ENCODE measurements around the gene FHIT. TPM values are rescaled to one million over a fixed set of nuclear protein-coding genes. Genes with fewer than 3 reads are reported as not detected.

Gene FHIT
- total RNA-seq, 1 experiment from 2014 or later, result 0.34 TPM

DNA sequence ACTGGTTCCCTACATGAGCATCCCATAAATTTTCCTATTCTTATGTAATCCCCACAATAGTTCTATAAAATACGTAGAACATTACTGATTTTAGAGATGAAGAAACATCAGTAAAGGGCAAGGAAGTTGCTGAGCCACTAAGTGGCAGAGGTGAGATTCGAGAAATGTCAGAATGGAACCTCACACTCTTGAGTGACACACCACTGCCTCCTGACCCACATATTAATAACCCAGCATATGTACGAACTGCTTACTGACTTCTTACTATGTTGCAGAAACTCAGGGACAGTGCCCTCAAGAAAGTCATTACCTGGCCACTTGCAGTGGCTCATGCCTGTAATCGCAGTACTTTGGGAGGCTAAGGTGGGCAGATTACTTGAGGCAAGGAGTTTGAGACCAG lies 1022.4 kb downstream of the FHIT start:
- no peak for DNase-seq (ENCODE audit: low read depth)

DNA sequence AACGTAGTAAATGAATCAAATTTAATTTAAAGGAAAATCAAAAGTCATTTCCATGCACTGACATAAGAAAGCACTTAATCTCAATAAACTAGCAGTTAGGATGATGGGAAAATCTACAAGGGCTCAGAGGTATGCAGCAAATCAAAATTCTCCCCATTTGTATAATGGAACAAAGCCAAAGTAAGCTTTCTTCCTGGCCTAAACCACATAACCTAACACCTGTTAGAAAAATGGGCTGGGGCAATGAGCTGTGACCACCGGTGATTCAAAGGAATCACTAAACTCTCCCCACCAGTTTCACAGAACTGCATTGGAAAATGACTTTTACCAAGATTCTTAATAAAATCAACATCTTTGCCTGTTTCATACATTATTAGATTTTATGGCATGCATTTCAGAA lies 1024.3 kb downstream of the FHIT start:
- no peak for DNase-seq (ENCODE audit: low read depth)

DNA sequence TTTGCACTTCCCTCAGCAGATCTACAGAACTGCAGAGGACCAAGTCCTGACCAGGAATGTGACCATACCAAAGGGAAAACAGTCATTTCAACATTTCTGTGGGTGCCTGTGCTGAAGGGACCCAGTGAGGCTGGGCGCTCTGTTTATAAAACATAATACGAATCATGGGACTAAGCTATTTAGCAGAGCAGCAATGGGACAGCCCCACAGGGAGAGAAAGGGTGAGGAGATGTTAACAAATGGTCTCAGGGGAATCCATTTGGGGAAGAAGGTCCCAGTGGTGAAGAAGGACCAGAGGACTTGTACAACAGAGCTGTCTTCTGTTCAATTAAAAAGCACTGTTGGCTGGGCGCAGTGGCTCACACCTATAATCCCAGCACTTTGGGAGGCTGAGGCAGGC lies 1025.4 kb downstream of the FHIT start:
- DNase-seq (ENCODE audit: low read depth), result no peak

DNA sequence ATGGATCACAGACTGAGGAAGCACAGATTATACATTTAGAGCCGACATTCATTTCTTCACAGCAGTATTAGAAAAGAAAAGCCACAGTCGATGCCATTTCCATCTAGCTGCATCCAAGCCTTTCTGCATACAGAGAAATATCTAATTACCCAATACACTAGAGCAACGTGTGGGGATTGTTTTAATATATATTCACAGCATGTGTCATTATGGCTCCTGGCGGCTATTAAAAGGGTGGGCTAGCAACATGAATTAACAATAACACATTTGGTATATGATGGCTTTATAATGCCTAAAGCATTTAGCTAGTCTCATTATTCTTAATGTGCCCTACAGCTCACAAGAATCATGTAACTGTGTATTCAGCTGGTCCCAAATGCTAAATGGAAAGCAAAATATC lies 1030.5 kb downstream of the FHIT start:
- no peak for DNase-seq (ENCODE audit: low read depth)

DNA sequence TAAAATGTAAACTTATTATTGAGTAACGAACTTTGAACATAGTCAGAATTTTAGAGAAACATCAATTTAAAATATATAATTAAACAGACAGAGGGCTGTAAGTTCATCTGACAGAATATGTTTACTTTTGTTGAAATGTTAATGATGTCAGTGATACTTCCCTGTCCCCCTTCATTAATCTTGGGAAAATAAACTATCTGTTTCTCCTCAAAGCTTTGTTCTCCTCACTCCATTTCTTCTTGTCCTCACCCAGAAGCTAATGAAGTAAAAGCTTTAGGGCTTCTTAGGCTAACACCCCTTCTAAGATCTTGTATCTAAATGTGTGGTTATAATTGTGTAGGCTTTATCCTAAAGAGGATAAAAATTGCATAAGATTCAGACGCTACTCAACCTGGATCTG lies 1031.8 kb downstream of the FHIT start:
- no peak for DNase-seq (ENCODE audit: low read depth)

DNA sequence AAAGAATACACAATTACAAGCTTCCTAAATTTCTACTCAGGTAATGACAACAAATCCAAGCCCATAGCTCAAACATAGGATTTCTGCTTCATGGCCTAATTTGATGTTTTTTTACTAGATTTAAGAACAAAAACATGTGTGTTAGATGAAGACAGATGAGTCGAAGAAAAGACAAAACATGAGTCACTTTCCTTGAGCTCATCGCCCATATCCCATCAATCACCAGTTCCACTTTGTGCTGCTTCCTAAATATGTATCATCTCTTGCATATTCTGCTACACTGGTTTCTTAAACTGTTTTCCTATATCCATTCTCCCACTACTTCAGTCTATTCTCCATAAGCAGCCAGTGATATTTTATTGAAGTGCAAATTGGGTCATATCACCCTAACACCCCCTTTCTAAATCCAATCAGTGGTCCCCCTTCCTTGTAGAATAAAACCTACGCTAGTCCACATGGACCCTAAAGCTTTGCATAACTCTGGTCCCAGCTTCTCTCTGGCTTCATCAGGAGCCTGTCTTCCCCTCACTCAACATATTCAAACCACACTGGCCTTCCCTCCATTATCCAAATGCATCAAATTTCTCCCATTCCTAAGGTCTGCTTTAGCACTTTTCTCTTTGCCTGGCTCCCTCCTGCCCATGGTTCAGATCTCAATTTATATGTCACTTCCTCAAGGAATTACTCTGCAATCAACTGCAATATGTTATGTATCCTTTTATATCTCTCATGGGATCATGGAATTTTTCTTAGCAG lies 1033.9 kb downstream of the FHIT start:
- DNase-seq (ENCODE audit: low read depth), result no peak

DNA sequence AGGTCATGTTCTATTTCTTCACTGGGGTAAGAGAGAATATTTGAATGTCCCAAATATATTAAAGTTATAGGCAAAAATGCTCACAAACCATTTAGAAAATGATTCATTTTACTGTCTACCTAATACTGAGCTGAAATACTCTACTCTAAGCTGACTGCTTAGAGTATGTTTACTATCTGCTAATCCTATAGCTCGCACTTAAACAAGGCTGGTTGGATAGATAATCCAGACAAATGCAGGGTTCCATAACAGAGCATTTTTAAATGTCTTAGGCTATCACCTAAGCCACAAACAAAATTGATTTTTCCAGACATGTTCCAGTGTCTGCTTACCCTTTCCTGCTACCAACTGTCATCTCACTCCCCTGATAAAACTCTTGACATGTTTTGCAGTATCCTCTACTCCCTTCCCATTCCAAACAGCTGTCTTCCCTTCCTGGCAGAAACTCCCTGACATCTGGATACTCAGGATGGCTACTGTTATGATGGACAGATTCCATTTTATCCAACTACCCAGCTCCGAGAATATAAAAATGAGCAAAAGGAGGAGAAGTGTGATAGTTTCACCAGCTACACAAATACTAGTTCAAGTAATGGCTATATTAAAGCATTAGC lies 1034.7 kb downstream of the FHIT start:
- DNase-seq (ENCODE audit: low read depth), result no peak

DNA sequence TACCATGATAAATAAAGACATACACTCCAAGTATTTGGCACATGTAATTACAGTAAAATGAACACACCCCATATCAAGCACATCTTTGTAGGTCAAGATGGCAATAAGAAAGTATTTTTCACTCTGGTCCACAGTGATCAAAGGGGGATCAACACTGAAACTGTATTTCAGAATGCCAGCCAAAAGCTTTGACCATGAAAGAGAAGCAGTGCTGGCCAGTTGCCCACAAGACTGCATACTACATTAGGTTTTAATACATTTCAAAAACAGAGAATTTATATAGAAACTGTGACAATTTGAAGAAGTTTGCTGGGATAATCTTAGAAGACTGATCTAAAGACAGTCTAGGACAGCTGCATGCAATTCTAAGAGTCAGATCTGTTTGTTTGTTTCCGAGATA lies 1035.3 kb downstream of the FHIT start:
- no peak for DNase-seq (ENCODE audit: low read depth)

DNA sequence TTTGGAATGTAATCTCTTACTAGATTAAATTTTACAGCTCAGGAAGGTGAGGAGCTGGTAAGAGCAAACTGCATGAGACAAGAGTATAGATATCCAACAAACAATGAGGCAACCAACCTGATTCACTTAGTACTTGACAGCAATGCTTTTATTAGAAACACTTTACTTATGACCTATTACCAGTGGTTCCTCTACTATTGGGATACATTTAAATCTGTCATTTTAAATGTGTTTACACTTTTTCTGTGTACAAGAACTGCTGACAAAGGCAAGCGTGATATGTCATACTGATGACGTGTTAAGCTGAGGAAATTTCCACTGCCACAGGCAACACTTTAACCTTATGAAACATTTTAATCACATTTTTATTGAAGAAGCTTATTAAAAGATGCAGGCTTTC lies 1043.3 kb downstream of the FHIT start:
- no peak for DNase-seq (ENCODE audit: low read depth)

DNA sequence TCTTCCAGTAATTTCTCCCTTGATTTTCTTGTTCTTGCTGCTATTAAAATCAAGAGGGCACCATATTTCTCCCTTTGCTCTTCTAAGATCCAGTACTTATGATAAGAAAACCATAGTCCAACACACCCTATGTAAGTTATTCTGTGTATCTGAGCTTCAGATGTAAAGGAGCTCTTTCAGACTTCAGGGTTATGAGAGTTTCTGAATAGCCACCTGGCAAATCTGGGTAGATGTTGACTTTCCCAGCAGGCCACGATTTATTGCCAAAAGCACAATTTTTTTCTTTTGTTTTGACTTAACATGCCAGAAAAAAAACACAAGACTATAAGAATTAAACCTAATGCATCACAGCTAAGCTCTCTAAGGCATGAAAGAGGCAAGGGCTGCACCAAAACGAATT lies 1045.0 kb downstream of the FHIT start:
- no peak for DNase-seq (ENCODE audit: low read depth)

DNA sequence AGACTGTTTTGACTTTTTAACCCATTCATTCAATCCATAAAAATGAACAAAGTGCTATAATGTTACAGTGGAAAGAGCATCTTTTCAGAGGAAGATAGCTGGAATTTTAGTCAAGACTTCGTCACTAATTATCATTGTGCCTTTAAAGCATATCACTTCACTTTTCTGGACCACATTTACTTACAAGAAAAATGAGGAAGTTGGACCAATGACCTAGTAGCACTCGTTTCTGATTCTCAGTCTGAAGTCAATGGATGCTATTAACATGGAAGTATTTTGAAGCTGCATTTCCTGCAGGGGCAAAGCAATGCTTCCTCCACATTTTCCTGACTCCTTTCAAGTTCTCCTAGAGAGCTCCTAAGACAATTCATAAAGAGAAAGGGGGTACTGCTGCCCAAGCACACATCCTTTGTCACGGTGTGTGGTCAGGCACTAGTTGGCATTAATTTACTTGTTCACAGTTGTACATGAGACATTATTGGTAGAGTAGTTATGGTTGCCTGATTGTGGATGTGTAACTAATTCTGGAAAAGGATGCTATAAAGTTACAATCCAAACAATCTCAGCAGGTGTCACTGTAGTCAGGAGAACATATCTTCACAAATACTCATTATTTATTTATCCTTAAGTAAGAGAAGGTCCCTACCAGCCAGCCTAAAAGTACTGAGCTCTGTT lies 1049.1 kb downstream of the FHIT start:
- DNase-seq (ENCODE audit: low read depth), result no peak

DNA sequence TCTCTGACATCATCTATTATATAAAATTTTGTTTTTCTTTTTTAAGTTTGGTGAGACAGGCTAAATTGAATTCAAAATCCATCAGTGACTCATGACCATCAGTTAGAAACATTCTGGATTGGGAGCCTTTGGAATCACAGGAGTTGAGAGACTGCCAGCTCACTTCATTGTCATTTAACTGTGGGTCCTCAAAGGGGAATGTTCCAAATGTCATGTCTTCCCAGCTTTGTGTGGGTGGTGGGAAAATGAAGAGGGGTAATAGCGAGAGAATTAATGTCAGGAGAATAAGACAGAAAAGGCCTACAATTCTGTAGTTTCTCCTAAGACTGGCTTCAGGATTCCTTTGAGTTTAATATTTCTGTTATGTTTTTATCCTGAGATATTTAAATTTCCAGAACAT lies 1051.9 kb downstream of the FHIT start:
- no peak for DNase-seq (ENCODE audit: low read depth)

DNA sequence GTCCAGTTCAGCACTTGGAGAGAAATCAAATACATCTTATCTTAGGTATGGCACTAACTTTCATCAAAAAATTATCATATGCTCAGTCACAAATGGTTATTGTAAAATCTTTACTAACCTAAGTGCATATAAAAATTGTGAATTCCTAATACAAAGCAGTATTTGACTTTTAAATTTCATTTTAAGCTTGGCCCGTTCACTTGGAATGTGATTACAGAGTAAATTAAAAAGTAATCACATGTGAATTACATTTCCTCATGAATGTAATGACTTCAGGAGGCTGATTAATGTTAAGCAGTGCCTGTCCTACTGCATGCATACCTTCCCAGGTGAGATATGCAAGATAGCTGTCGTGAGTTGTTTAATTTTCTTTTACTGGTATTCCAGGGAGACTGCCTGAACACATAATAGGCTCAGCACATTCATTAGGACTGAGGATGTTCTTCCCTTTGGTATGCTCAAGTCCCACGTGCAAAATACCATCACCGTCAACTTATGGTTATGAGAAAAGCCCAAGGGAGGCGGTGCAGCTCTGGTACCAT lies 1053.0 kb downstream of the FHIT start:
- DNase-seq (ENCODE audit: low read depth), result no peak

DNA sequence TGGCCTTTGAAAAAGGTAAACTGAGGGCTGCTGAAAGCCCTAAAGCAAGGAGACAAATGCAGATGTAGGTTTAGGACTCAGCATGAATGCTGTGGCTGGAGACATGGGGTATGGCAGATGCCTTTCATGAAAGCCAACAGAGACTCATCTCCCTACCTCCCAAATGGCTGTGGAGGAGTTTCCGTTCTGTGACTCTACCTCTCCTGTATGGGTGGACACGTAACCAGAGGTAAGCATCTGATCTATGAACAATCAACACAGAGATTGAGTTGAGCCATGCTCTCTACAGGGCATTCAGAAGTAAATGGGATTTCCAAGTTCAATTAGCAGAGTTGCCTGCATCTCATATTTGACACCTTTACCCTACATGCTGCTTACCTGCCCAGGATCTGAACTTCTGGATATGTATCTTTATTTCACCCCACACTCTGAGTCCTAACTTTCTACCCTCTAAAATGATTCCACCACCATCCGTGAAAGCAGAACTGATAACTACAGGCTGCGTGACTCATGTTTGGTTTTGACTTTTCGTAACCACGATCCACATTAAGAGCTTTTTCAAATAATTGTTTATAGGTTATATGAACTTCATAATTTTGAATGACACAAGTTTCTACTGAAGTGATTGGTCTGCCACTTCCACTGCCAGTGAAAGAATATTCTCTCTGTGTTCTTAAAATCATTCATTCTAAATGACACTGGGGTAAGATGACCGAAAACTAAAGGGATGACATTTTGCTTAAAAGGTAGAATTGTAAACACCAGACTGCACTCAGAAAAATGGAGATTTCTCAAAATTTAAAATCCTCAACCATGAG lies 1058.7 kb downstream of the FHIT start:
- DNase-seq (ENCODE audit: low read depth), result no peak

DNA sequence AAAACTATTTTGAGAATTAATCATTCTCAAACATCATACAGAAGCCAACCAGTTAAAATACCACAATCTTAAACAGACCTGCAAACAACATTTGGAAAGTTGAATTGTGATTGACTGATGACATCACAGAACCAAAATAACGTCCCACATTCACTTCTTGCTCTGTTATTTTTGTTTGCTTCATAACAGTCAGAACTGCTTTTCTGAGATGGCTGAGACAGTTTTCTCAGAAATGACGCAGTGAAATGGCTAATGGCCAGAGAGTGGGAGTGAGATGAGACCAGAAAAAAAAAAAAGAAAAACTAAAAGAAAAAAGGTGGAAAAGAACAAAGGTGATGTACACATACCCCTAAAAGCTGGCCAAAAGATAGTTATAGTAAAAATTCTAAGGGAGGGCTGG lies 1061.2 kb downstream of the FHIT start:
- no peak for DNase-seq (ENCODE audit: low read depth)

DNA sequence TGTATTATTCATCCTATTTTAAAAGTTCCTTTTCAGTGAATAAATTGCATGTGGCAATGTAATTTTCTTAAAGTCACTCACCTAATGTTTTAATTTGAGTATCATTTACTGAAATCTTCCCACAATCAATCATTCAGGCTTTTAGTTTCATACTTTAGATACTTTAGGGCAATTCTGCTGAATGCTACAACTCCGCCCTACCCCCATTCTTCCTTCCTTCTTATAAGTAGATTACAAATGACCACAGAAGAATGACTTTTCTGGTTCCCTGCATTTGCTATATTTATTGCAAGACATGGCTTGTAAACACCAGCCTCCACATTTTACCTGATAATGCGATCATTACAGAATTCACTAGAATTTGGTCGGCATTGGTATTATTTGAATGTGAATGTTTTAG lies 1061.9 kb downstream of the FHIT start:
- no peak for DNase-seq (ENCODE audit: low read depth)

DNA sequence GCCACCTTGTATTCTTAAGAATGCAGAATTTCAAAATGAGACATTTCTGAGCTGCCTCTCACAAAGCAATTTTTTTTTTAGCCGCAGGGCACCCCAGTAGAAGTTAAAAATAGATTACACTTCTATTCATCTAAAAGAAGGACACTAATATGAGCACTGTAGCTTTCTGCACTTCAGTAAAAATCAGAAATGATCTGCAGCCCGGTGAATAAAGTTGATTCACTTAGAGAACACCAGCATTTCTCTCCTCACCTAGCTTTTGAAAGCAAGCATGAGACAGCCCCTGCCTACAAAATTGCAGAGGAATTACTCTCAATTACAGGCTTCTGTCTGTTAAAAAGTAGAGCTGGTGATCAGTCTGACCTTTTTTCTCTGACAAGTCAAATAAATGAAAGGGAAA lies 1062.4 kb downstream of the FHIT start:
- no peak for DNase-seq (ENCODE audit: low read depth)

DNA sequence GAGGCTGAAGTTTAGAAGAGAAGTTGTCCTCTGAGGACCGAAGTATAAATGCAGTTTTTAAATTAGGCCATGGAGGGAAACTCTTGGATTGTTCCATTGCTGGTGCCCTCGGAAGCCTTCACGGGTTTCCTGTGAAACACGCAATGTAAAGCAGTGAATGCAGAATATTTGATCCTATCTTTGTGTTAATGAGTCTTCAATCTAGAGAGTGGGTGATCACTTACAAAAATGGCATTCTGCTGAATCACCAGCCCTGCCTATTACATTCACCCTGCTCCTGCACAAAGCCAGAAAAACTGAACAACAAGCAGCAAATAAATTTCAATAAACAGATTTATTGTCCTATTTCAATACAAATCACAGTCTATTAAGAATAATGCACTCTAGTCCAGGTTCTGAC lies 1063.9 kb downstream of the FHIT start:
- no peak for DNase-seq (ENCODE audit: low read depth)

DNA sequence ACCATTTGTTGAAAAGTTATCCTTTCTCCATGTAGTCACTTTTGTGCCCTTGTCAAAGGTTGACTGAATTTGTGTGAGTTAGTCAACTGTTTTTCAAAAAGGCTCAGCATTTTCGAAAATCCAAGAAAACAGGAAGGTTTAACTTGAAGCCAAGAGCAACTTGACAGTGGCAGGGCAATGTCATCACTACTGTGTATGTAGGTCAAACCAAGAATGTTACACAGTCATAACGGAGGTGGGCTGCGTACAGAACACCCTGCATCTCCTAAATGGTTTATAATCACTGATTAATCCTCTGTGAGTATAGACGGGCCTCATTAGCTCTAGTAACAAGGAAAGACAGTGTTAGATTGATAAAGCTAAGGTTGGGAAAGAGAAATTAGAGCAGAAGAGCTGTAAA lies 1064.9 kb downstream of the FHIT start:
- DNase-seq (ENCODE audit: low read depth), result no peak

DNA sequence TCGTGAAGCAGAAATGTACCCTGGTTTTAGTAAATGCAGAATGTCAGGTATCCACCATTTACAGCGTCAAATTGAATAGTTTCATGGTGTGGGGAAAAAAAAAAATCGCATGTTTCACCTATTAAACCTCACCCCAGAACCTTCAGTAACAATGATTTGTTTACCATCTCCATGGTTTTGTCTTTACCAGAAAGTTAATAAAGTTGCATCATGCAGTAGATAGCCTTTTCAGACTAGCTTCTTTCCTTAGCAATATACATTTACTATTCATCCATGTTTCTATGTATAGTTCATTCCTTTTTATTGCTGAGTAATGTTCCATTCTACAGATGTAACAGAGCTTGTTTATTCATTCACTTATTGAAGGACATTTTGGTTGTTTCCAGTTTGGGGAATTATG lies 1066.1 kb downstream of the FHIT start:
- no peak for DNase-seq (ENCODE audit: low read depth)

DNA sequence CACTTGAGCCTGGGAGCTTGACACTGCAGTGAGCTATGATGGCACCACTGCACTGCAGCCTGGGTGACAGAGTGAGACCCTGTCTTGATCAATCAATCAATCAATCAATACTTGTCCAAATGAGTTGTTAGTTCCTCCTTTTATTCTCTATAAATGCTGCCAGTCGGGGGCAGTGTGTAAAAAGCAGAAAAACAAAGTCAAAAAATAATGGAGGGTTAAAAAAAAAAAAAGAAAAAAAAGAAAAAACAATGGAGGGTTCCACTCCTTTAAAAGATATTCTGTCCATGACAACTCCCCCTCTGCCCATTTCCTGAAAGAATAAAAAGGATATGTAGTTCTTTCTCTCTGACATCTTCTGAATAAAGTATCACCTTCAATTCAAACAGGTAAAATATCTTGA lies 1068.6 kb downstream of the FHIT start:
- no peak for DNase-seq (ENCODE audit: low read depth)

Data from LHCN-M2 (cell line).